CD8-positive, alpha-beta memory T cell (primary cell): ENCODE data around the gene MICALL1. TPM values are rescaled to one million over a fixed set of nuclear protein-coding genes. Genes with fewer than 3 reads are reported as not detected.

Source experiments
- CTCF ChIA-PET: fragments of 350-600 bp; sonication (Branson Sonifier 250); formaldehyde crosslinking; loops from one replicate; lab custom pipeline; 2021; ENCODE audit warnings: antibody characterized with exemption; lab: Charles Lee
- POLR2A ChIA-PET: fragments of 350-600 bp; sonication (Branson Sonifier 250); formaldehyde crosslinking; loops from one replicate; lab custom pipeline; 2021; ENCODE audit warnings: antibody characterized with exemption; lab: Charles Lee
- DNase-seq, 5 donors: peaks; one replicate each; pipeline versions ENCODE4 v3.0.0 to v3.0.0-alpha.2; 2020 to 2022; ENCODE audit warnings: mixed read lengths in 1 of 5
- H3K27ac ChIP-seq: one replicate; pipeline ENCODE4 v1.7.0; 2013; ENCODE audit warnings: low read depth, mild to moderate bottlenecking, low read length, moderate library complexity
- H3K27me3 ChIP-seq: 2 replicates; pipeline ENCODE4 v1.7.0; 2013; ENCODE audit warnings: low read length, mild to moderate bottlenecking; ENCODE audit not compliant: insufficient read depth, poor library complexity, severe bottlenecking
- H3K36me3 ChIP-seq: 2 replicates; pipeline ENCODE4 v1.7.0; 2013; ENCODE audit warnings: mild to moderate bottlenecking, low read length, moderate library complexity; ENCODE audit not compliant: insufficient read depth
- H3K4me1 ChIP-seq: 2 replicates; pipeline ENCODE4 v1.7.0; 2013; ENCODE audit warnings: mild to moderate bottlenecking, low read length, moderate library complexity; ENCODE audit not compliant: insufficient read depth
- H3K4me3 ChIP-seq: 2 replicates; pipeline ENCODE4 v1.7.0; 2013; ENCODE audit warnings: mild to moderate bottlenecking, low read length
- H3K9me3 ChIP-seq: 2 replicates; pipeline ENCODE4 v1.7.0; 2013; ENCODE audit warnings: mild to moderate bottlenecking, low read length
- H3K27ac Mint-ChIP-seq, 8 donors: one replicate each; pipeline ENCODE4 v1.8.0; 2020 to 2021; ENCODE audit warnings: mixed read lengths in 8 of 8, mild to moderate bottlenecking in 6 of 8, inconsistent platforms in 3 of 8, moderate library complexity in 3 of 8
- H3K27me3 Mint-ChIP-seq, 2 donors: one replicate each; pipeline ENCODE4 v1.8.0; 2020 to 2021; ENCODE audit warnings: mixed read lengths in 2 of 2, mild to moderate bottlenecking in 1 of 2, moderate library complexity in 1 of 2
- H3K36me3 Mint-ChIP-seq, 3 donors: one replicate each; pipeline ENCODE4 v1.8.0; 2020 to 2021; ENCODE audit warnings: mixed read lengths in 3 of 3, inconsistent platforms in 1 of 3, mild to moderate bottlenecking in 1 of 3
- H3K4me1 Mint-ChIP-seq, 3 donors: one replicate each; pipeline ENCODE4 v1.8.0; 2020 to 2021; ENCODE audit warnings: mixed read lengths in 3 of 3, inconsistent platforms in 1 of 3, mild to moderate bottlenecking in 1 of 3
- H3K4me3 Mint-ChIP-seq, 7 donors: one replicate each; pipeline ENCODE4 v1.8.0; 2020 to 2021; ENCODE audit warnings: mixed read lengths in 7 of 7, mild to moderate bottlenecking in 6 of 7, moderate library complexity in 4 of 7, inconsistent platforms in 2 of 7
- H3K9me3 Mint-ChIP-seq, 5 donors: one replicate each; pipeline ENCODE4 v1.8.0; 2020 to 2022; ENCODE audit warnings: mixed read lengths in 5 of 5, mild to moderate bottlenecking in 3 of 5, moderate library complexity in 2 of 5, inconsistent platforms in 1 of 5
- polyA plus RNA-seq: library from polyadenylated mRNA; unstranded; fragments of 300-500 nt; fragmentation: Illumina TruSeq; gene quantifications from one replicate; pipeline ENCODE4 v1.2.3, GENCODE V29; 2021
- total RNA-seq, 2 experiments: library from RNA; stranded (reverse); gene quantifications; one replicate each; pipeline ENCODE4 v1.2.3, GENCODE V29; 2021

MICALL1 gene
- total and polyA plus RNA-seq, 3 experiments from 2014 or later = 7.2 to 25.8 (median 25.4) TPM

DNA sequence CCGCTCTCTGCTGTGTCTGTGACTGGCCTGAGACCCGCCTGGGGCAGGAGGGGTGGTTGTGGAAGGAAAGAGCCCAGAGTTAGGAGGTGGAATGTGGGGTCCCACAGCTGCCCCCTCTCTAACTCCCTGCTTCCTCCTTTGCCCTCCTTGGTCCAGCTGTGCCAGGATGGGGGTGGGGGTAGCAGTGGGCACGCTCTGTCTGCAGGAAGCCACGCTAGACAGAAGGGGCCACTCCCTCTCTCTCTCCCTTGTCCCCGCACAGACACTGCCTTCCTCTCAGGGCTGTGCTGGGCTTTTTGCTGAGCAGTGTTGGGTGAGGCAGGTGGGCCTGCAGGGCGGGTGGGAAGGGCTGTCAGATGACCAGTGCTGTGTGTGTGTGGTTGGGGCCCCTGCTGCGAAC, 80.3 kb downstream of the MICALL1 start:
- H3K27ac Mint-ChIP-seq = no peak overlapping the region
- H3K4me1 ChIP-seq = no peaks in the 10 kb centered on the region
- H3K4me3 ChIP-seq = no peak overlapping the region
- no peaks in the 10 kb centered on the region for H3K36me3 ChIP-seq
- POLR2A ChIA-PET = interaction anchor here (0.6 kb wide), 1 partner anchor 29 kb away, joined by 5 read pairs; no protein-coding TSS in a partner anchor
- CTCF ChIA-PET = no interaction called here
- H3K27me3 Mint-ChIP-seq = no peaks in the 10 kb centered on the region
- H3K9me3 Mint-ChIP-seq = no peaks in the 10 kb centered on the region
- no peaks in the 10 kb centered on the region for H3K27me3 ChIP-seq
- peaks cover 0 to 15% (median 1%) of the 10 kb centered on the region in 3 donors for H3K36me3 Mint-ChIP-seq
- no peak overlapping the region for H3K4me3 Mint-ChIP-seq
- H3K4me1 Mint-ChIP-seq = no peaks in the 10 kb centered on the region
- DNase-seq = no peak
- H3K27ac ChIP-seq = no peak overlapping the region
- H3K9me3 ChIP-seq = no peaks in the 10 kb centered on the region

DNA sequence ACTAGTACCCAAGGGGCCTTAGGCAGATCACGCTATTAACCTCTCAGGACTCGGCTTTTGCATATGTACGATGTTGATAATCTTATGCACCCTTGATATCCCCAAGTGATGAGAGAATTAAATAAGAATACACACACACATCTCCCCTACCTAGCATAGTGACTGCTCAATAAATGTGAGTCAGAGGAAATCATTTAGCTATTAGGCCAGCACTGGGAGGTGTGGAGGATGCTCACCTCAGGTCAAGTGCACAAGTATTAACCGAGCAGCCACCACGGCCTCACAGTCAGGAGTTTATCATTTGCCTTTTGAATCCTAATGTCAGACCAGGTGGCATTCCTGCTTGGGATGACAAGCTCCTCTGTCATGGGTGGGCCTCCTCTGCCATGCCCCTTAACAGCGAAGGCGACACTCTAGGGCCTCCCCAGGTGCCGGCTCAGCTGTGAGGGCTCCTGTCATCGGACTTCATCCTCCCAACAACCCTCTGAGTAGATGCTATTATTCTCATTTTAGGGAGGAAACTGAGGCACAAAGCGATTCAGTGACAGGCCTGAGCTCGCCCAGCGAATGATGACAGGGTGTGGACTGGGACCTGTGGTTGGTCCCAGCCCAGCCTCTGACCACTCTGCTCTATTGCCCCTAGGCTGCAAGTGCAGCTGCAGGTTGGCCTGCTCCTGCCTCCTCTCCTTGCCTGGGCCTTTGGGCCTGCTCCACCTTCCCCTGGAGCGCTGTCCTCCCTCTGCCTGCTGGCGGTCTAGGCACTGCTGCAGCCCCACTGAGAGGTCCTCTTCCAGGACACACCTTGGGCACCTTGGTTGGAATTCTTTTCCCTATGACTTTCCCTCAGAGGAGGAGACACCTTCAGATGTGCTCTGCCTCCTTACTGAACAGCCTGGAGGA, 83.3 kb downstream of the MICALL1 start:
- Histone ChIP-seq H3K27me3 (no peaks in the 10 kb centered on the region), H3K4me3 (no peak overlapping the region), H3K27ac (no peak overlapping the region), H3K9me3 (no peaks in the 10 kb centered on the region), H3K4me1 (peaks cover 3% of the 10 kb centered on the region), H3K36me3 (no peaks in the 10 kb centered on the region)
- Mint-ChIP-seq H3K27ac (peak overlapping the region in 4 of 8 donors; percentile 11 to 76 (median 22)), H3K4me1 (peaks cover 15 to 16% (median 15%) of the 10 kb centered on the region in 3 donors), H3K36me3 (peaks cover 0 to 8% (median 0%) of the 10 kb centered on the region in 3 donors), H3K27me3 (no peaks in the 10 kb centered on the region), H3K9me3 (peaks cover 0 to 2% (median 0%) of the 10 kb centered on the region in 5 donors), H3K4me3 (no peak overlapping the region)
- POLR2A ChIA-PET = no interaction called here
- CTCF ChIA-PET = interaction anchor here (1.1 kb wide), 1 partner anchor 24 kb away, joined by 3 read pairs; no protein-coding TSS in a partner anchor
- DNase-seq = no peak

DNA sequence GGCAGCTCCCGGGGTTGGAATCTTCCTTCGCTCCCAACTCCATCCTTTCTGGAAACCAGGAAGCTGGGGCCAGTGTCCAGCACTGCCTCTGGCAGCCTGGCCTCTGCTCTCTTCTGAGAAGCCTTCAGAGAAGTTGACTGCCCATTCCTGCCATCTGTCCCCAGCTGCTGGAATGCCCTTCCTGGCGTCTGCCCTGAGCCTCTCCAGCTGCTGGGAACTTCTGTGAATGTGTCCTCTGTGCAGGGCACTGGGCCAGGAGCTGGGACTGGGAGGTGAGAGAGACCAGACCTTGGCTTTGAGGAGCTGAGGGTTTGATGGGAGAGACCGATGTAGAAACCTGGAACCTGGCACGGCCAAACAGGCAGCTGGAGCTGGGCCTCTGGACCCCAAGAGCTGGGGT, 84.2 kb downstream of the MICALL1 start:
- Mint-ChIP-seq H3K27ac (no peak overlapping the region), H3K27me3 (no peaks in the 10 kb centered on the region), H3K9me3 (peaks cover 0 to 2% (median 0%) of the 10 kb centered on the region in 5 donors), H3K4me1 (peaks cover 21 to 23% (median 22%) of the 10 kb centered on the region in 3 donors), H3K36me3 (peaks cover 0 to 7% (median 0%) of the 10 kb centered on the region in 3 donors), H3K4me3 (no peak overlapping the region)
- ChIA-PET CTCF (interaction anchor here (1.1 kb wide), 1 partner anchor 25 kb away, joined by 3 read pairs; no protein-coding TSS in a partner anchor), POLR2A (no interaction called here)
- Histone ChIP-seq H3K27me3 (no peaks in the 10 kb centered on the region), H3K4me3 (no peak overlapping the region), H3K36me3 (no peaks in the 10 kb centered on the region), H3K27ac (no peak overlapping the region), H3K4me1 (peaks cover 11% of the 10 kb centered on the region), H3K9me3 (no peaks in the 10 kb centered on the region)
- DNase-seq = no peak

GRCh38 chr22:37990862-37991261, 84.8 kb downstream of the MICALL1 start:
- POLR2A ChIA-PET = no interaction called here
- H3K27ac Mint-ChIP-seq = peak overlapping the region in 1 of 8 donors; percentile 47
- Histone ChIP-seq H3K4me3 (no peak overlapping the region), H3K4me1 (peaks cover 17% of the 10 kb centered on the region), H3K27ac (no peak overlapping the region), H3K36me3 (no peaks in the 10 kb centered on the region), H3K9me3 (no peaks in the 10 kb centered on the region), H3K27me3 (no peaks in the 10 kb centered on the region)
- H3K36me3 Mint-ChIP-seq = peaks cover 0 to 4% (median 0%) of the 10 kb centered on the region in 3 donors
- DNase-seq = no peak
- CTCF ChIA-PET = no interaction called here
- peaks cover 0 to 2% (median 0%) of the 10 kb centered on the region in 5 donors for H3K9me3 Mint-ChIP-seq
- H3K4me1 Mint-ChIP-seq = peaks cover 27 to 28% (median 28%) of the 10 kb centered on the region in 3 donors
- H3K4me3 Mint-ChIP-seq = no peak overlapping the region
- H3K27me3 Mint-ChIP-seq = no peaks in the 10 kb centered on the region

DNA sequence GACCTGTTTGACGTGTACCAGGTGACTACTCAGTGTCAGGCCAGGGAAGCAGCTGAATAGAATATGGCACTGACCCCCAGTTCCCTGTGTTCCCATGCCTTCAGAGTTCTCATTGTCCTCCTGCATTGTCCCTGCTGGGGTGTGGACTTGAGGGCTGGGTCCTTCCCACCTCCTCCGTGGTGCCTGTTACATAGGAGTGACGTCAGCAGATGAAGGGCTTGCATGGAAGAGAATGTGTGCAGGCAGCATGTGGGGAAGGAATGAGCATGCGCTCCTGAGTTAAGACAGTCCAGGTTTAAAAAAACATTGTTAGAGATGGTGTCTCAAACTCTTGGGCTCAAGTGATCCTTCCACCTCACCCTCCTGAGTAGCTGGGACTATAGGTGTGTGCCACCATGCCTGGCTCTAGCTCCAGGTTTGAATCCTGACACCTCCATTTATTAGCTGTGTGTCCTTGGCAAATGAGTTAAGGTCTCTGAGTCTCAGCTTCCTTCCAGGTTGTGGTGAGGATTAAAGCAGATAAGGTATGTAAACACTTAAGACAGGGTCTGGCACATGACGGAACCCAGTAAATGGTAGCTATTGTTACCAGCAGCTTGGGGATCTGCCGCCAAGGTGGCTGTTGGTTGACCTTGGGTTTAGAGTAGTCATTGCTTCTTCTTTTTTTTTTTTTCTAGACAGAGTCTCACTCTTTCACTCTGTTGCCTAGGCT, 85.8 kb downstream of the MICALL1 start:
- Mint-ChIP-seq H3K36me3 (peaks cover 0 to 3% (median 0%) of the 10 kb centered on the region in 3 donors), H3K9me3 (peaks cover 0 to 2% (median 0%) of the 10 kb centered on the region in 5 donors), H3K4me1 (peaks cover 35 to 38% (median 37%) of the 10 kb centered on the region in 3 donors), H3K27ac (peak overlapping the region in 4 of 8 donors; percentile 32 to 71 (median 49)), H3K4me3 (no peak overlapping the region), H3K27me3 (no peaks in the 10 kb centered on the region)
- Histone ChIP-seq H3K4me1 (peaks cover 27% of the 10 kb centered on the region), H3K27ac (no peak overlapping the region), H3K9me3 (no peaks in the 10 kb centered on the region), H3K27me3 (no peaks in the 10 kb centered on the region), H3K4me3 (no peak overlapping the region), H3K36me3 (no peaks in the 10 kb centered on the region)
- CTCF ChIA-PET = no interaction called here
- no peak for DNase-seq
- POLR2A ChIA-PET = no interaction called here

Other genes starting within 250 kb of the MICALL1 start
- 10 to 100 TPM; 36.0 to 37.8 TPM for gene PDXP, start 247.6 kb upstream of the MICALL1 start, total RNA-seq
- gene PDXP, start 247.6 kb upstream of the MICALL1 start, polyA plus RNA-seq = 7.1 TPM
- gene LGALS1, start 230.7 kb upstream of the MICALL1 start, total RNA-seq = 100 to 1,000 TPM; 204 to 223 TPM
- gene LGALS1, start 230.7 kb upstream of the MICALL1 start, polyA plus RNA-seq = 182 TPM
- 10 to 100 TPM; 53.6 to 57.2 TPM for gene NOL12, start 220.0 kb upstream of the MICALL1 start, total RNA-seq
- 38.3 TPM for gene NOL12, start 220.0 kb upstream of the MICALL1 start, polyA plus RNA-seq
- gene TRIOBP, start 209.2 kb upstream of the MICALL1 start, total RNA-seq = 10 to 100 TPM; 26.1 to 26.7 TPM
- gene TRIOBP, start 209.2 kb upstream of the MICALL1 start, polyA plus RNA-seq = 13.6 TPM
- 10 to 100 TPM in 1 of 2 experiments, 1 to 10 TPM in 1; 9.3 to 10.0 TPM for gene GCAT, start 98.4 kb upstream of the MICALL1 start, total RNA-seq
- 1.6 TPM for gene GCAT, start 98.4 kb upstream of the MICALL1 start, polyA plus RNA-seq
- not detected for gene GALR3, start 82.9 kb upstream of the MICALL1 start, total RNA-seq
- not detected for gene GALR3, start 82.9 kb upstream of the MICALL1 start, polyA plus RNA-seq
- gene ANKRD54, start 62.0 kb upstream of the MICALL1 start, total RNA-seq = 10 to 100 TPM; 27.6 to 28.7 TPM
- 11.9 TPM for gene ANKRD54, start 62.0 kb upstream of the MICALL1 start, polyA plus RNA-seq
- gene EIF3L, start 56.9 kb upstream of the MICALL1 start, total RNA-seq = 100 to 1,000 TPM; 549 to 556 TPM
- 266 TPM for gene EIF3L, start 56.9 kb upstream of the MICALL1 start, polyA plus RNA-seq
- gene C22orf23, start 47.3 kb downstream of the MICALL1 start, total RNA-seq = under 1 TPM; 0.29 to 0.37 TPM
- not detected for gene C22orf23, start 47.3 kb downstream of the MICALL1 start, polyA plus RNA-seq
- 100 to 1,000 TPM; 140 to 148 TPM for gene POLR2F, start 47.4 kb downstream of the MICALL1 start, total RNA-seq
- 167 TPM for gene POLR2F, start 47.4 kb downstream of the MICALL1 start, polyA plus RNA-seq
- gene SOX10, start 78.3 kb downstream of the MICALL1 start, total RNA-seq = not detected
- not detected for gene SOX10, start 78.3 kb downstream of the MICALL1 start, polyA plus RNA-seq
- gene PICK1, start 151.1 kb downstream of the MICALL1 start, total RNA-seq = 10 to 100 TPM; 21.0 to 22.5 TPM
- 9.4 TPM for gene PICK1, start 151.1 kb downstream of the MICALL1 start, polyA plus RNA-seq
- under 1 TPM in 1 of 2 experiments, not detected in 1; 0.35 TPM for gene SLC16A8, start 177.9 kb downstream of the MICALL1 start, total RNA-seq
- gene SLC16A8, start 177.9 kb downstream of the MICALL1 start, polyA plus RNA-seq = not detected
- under 1 TPM; 0.53 to 0.58 TPM for gene BAIAP2L2, start 204.4 kb downstream of the MICALL1 start, total RNA-seq
- gene BAIAP2L2, start 204.4 kb downstream of the MICALL1 start, polyA plus RNA-seq = not detected